Esophagus muscularis mucosa (tissue), 4 donors: Measurements from ENCODE around the gene CHPT1.

Experiments
- CTCF ChIP-seq, 3 experiments: fragments of 200-600 bp in 2 of 3; fragments of 450-650 bp in 1 of 3; sonication (generic) in 2 of 3; IDR thresholded peaks; one replicate each; pipeline ENCODE4 v1.5.1; 2017 to 2019; ENCODE audit warnings: antibody characterized with exemption in 3 of 3, mild to moderate bottlenecking in 2 of 3, moderate library complexity in 1 of 3
- EP300 ChIP-seq: sonication (generic); formaldehyde crosslinking; IDR thresholded peaks from one replicate; pipeline ENCODE4 v1.6.1; 2017; ENCODE audit warnings: antibody characterized with exemption
- POLR2A ChIP-seq: fragments of 450-650 bp; IDR thresholded peaks from one replicate; pipeline ENCODE4 v1.6.1; 2017; ENCODE audit warnings: antibody characterized with exemption, moderate library complexity, mild to moderate bottlenecking, low read depth

- TF ChIP-seq POLR2A = no peak
- no peak for TF ChIP-seq EP300
- no peak for TF ChIP-seq CTCF (IDR thresholded peaks at IDR 0.05)
Measured at GRCh38 chr12:101695706-101696105, 1.7 kb upstream of the CHPT1 start.
